HEK293T (cell line): ENCODE results near the gene NOTCH1.

Source experiments
- CTCF ChIA-PET: fragments of 350-600 bp; formaldehyde crosslinking; extraction: SDS; loops from one replicate; lab custom pipeline; 2021; ENCODE audit warnings: antibody characterized with exemption, inconsistent platforms; lab: Yijun Ruan, JAX
- POLR2A ChIA-PET: fragments of 350-600 bp; formaldehyde crosslinking; extraction: SDS; loops from one replicate; lab custom pipeline; 2020; ENCODE audit warnings: antibody characterized with exemption, inconsistent platforms; lab: Yijun Ruan, JAX
- DNase-seq: peaks from one replicate; pipeline ENCODE4 v3.0.0; 2012; ENCODE audit warnings: mixed read lengths; ENCODE audit errors: extremely low spot score
- ARNT ChIP-seq: fragments of 450-650 bp; IDR thresholded peaks from 2 replicates; pipeline ENCODE4 v1.6.1; 2017; ENCODE audit warnings: mild to moderate bottlenecking
- BHLHE40 ChIP-seq: fragments of 450-650 bp; IDR thresholded peaks from 2 replicates; pipeline ENCODE4 v1.6.1; 2016; ENCODE audit warnings: mild to moderate bottlenecking, moderate library complexity, borderline replicate concordance
- CTBP1 ChIP-seq: fragments of 450-650 bp; IDR thresholded peaks from 2 replicates; pipeline ENCODE4 v1.6.1; 2016; ENCODE audit warnings: borderline replicate concordance
- ELF4 ChIP-seq: fragments of 450-650 bp; IDR thresholded peaks from 2 replicates; pipeline ENCODE4 v1.6.1; 2017; ENCODE audit warnings: antibody characterized with exemption
- FOXA1 ChIP-seq: fragments of 450-650 bp; IDR thresholded peaks from 2 replicates; pipeline ENCODE4 v1.6.1; 2016; ENCODE audit warnings: mild to moderate bottlenecking
- FOXK2 ChIP-seq: fragments of 450-650 bp; IDR thresholded peaks from 2 replicates; pipeline ENCODE4 v1.6.1; 2016; ENCODE audit warnings: mild to moderate bottlenecking
- FOXM1 ChIP-seq: fragments of 450-650 bp; IDR thresholded peaks from 2 replicates; pipeline ENCODE4 v1.6.1; 2017; ENCODE audit warnings: mild to moderate bottlenecking, borderline replicate concordance
- HDGF ChIP-seq: fragments of 450-650 bp; IDR thresholded peaks from 2 replicates; pipeline ENCODE4 v1.6.1; 2017; ENCODE audit warnings: antibody characterized with exemption, borderline replicate concordance
- L3MBTL2 ChIP-seq: fragments of 450-650 bp; conservative IDR thresholded peaks from 2 replicates; pipeline ENCODE4 v1.6.1; 2016; ENCODE audit warnings: mild to moderate bottlenecking
- LEF1 ChIP-seq: fragments of 450-650 bp; IDR thresholded peaks from 2 replicates; pipeline ENCODE4 v1.6.1; 2017; ENCODE audit warnings: mild to moderate bottlenecking, borderline replicate concordance
- NFRKB ChIP-seq: fragments of 450-650 bp; IDR thresholded peaks from 2 replicates; pipeline ENCODE4 v1.6.1; 2016; ENCODE audit warnings: mild to moderate bottlenecking, moderate library complexity
- SP1 ChIP-seq: fragments of 450-650 bp; IDR thresholded peaks from 2 replicates; pipeline ENCODE4 v1.6.1; 2017
- SUZ12 ChIP-seq: fragments of 450-650 bp; IDR thresholded peaks from 2 replicates; pipeline ENCODE4 v1.6.1; 2016; ENCODE audit warnings: mild to moderate bottlenecking
- TARDBP ChIP-seq: fragments of 450-650 bp; IDR thresholded peaks from 2 replicates; pipeline ENCODE4 v1.6.1; 2016
- ZNF384 ChIP-seq: fragments of 450-650 bp; IDR thresholded peaks from 2 replicates; pipeline ENCODE4 v1.6.1; 2016
- TF ChIP-seq, protein P1 (sequence below): fragments of 450-650 bp; IDR thresholded peaks from 2 replicates; pipeline ENCODE4 v1.6.1; 2016

NOTCH1 gene

DNA sequence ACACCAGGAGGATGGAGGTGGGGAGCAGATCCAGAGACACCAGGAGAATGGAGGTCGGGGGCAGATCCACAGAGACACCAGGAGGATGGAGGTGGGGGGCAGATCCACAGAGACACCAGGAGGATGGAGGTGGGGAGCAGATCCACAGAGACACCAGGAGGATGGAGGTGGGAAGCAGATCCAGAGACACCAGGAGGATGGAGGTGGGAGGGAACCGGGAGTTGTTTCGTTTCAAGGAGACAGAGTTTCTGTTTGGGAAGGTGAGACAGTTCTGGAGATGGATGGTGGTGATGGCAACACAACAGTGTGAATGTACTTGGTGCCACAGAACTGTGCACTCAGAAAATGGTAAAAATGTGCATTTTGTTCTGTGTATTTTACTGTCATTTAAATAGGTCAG, 97.2 kb downstream of the NOTCH1 start:
- POLR2A ChIA-PET = no interaction called here
- no peak for TF ChIP-seq ARNT
- no peak for TF ChIP-seq FOXA1
- no peak for TF ChIP-seq ELF4
- TF ChIP-seq LEF1 = no peak
- CTCF ChIA-PET = no interaction called here
- no peak for DNase-seq

DNA sequence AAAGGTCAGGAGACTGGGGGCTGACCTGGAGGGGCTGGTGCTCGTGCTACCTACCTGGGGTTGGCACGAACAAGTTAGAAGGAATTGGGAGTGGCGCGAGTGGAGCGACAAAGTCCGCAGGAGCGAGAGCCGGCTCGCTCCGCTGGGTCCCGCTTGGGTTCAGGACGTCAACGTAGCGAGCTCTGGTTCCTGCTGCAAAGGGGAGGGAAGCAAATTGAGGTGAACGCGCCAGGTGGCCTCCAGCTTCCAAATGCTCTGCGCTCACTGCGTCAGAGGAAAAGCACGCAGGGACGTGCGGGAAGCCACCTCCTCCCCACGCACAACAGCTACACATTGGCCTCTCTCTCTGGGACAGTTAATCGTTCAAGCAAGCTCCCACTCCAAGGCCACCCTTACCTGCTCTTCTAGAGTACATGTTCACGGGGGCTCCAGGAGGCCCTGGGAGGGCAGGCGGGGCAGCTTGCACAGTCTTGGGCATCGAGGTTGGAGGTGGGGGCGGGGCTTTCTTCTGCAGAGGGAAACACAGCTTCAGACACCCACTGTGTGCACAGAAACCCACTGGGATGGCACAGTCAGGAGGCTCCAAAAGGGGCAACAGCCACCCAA, 98.6 kb downstream of the NOTCH1 start:
- DNase-seq = no peak
- CTCF ChIA-PET = no interaction called here
- POLR2A ChIA-PET = no interaction called here
- TF ChIP-seq ARNT (no peak), ELF4 (no peak), BHLHE40 (no peak), FOXM1 (no peak), TARDBP (no peak), NFRKB (no peak)

DNA sequence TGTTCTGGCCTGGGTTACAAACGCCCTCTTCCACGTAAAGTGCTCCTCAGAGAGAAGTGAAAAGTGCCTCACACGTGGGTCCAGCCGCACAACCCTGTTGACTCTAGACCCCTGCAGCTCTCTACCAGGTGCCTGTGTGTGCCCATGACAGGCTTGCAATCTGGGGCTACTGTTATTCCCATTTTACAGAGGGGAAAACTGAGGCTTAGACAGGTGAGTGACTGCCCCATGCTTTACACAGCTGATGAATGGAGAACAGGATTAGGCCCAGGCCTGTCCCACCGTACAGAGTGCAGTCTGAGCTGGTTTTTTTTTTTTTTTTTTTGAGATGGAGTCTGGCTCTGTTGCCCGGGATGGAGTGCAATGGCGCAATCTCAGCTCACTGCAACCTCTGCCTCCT, 100.0 kb downstream of the NOTCH1 start:
- TF ChIP-seq TARDBP = no peak
- TF ChIP-seq, protein P1, sequence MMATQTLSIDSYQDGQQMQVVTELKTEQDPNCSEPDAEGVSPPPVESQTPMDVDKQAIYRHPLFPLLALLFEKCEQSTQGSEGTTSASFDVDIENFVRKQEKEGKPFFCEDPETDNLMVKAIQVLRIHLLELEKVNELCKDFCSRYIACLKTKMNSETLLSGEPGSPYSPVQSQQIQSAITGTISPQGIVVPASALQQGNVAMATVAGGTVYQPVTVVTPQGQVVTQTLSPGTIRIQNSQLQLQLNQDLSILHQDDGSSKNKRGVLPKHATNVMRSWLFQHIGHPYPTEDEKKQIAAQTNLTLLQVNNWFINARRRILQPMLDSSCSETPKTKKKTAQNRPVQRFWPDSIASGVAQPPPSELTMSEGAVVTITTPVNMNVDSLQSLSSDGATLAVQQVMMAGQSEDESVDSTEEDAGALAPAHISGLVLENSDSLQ = no peak
- TF ChIP-seq SP1 = no peak
- no peak for TF ChIP-seq L3MBTL2
- TF ChIP-seq SUZ12 = no peak
- no peak for TF ChIP-seq BHLHE40
- no peak for TF ChIP-seq LEF1
- no peak for TF ChIP-seq ELF4
- no peak for TF ChIP-seq FOXA1
- TF ChIP-seq HDGF = no peak
- TF ChIP-seq FOXK2 = no peak
- no peak for TF ChIP-seq ZNF384
- no peak for TF ChIP-seq CTBP1
- no peak for TF ChIP-seq ARNT
- TF ChIP-seq NFRKB = no peak
- TF ChIP-seq FOXM1 = no peak
- DNase-seq = no peak
- CTCF ChIA-PET = no interaction called here
- POLR2A ChIA-PET = interaction anchor here (1.1 kb wide), 1 partner anchor 36 kb away, joined by 3 read pairs; no protein-coding TSS in a partner anchor
